ENCODE data around the gene THAP8.

The THAP8 gene

DNA sequence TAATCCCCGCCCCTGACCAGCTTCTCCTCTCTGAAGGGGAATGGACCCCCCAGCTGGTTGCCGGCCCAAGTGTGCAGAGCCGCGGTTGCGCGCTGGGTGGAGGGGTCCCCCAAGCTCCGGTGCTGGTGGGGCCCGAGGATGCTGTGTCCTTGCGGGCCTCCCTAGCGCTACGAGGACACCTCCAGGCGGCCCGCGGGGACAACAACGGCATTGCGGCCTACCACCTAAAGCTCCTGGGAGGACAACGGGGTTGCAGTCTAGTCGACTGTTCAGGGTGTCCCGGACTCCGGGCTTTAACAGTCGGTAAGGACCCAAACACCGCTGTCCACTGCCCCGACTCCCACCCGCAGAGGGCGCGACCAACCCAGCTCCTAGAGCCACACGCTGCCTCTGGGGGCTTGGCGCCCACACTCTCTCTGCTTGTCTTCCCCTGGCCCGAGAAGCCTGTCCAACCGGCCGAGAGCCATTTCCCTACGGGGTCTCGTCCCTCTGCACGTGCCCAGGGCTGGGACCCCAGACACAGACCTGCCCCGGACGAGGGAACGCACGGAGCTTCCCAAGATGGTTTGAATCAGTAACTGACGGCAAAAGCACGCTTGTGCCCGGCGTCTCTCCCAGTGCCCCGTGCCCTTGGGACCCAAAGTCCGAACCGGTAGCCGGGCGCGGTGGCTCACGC, 60.0 kb downstream of the THAP8 start:
- TF ChIP-seq, protein P1, sequence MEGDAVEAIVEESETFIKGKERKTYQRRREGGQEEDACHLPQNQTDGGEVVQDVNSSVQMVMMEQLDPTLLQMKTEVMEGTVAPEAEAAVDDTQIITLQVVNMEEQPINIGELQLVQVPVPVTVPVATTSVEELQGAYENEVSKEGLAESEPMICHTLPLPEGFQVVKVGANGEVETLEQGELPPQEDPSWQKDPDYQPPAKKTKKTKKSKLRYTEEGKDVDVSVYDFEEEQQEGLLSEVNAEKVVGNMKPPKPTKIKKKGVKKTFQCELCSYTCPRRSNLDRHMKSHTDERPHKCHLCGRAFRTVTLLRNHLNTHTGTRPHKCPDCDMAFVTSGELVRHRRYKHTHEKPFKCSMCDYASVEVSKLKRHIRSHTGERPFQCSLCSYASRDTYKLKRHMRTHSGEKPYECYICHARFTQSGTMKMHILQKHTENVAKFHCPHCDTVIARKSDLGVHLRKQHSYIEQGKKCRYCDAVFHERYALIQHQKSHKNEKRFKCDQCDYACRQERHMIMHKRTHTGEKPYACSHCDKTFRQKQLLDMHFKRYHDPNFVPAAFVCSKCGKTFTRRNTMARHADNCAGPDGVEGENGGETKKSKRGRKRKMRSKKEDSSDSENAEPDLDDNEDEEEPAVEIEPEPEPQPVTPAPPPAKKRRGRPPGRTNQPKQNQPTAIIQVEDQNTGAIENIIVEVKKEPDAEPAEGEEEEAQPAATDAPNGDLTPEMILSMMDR (conservative IDR thresholded peaks at IDR 0.05; ENCODE audit: control insufficient read depth, insufficient read depth, low read depth, low read length), result no peak
- H3K4me3 ChIP-seq (ENCODE audit: control insufficient read depth, low read depth, low read length), result peak overlapping the region; percentile 69
- DNase-seq (ENCODE audit: low read depth), result no peak

DNA sequence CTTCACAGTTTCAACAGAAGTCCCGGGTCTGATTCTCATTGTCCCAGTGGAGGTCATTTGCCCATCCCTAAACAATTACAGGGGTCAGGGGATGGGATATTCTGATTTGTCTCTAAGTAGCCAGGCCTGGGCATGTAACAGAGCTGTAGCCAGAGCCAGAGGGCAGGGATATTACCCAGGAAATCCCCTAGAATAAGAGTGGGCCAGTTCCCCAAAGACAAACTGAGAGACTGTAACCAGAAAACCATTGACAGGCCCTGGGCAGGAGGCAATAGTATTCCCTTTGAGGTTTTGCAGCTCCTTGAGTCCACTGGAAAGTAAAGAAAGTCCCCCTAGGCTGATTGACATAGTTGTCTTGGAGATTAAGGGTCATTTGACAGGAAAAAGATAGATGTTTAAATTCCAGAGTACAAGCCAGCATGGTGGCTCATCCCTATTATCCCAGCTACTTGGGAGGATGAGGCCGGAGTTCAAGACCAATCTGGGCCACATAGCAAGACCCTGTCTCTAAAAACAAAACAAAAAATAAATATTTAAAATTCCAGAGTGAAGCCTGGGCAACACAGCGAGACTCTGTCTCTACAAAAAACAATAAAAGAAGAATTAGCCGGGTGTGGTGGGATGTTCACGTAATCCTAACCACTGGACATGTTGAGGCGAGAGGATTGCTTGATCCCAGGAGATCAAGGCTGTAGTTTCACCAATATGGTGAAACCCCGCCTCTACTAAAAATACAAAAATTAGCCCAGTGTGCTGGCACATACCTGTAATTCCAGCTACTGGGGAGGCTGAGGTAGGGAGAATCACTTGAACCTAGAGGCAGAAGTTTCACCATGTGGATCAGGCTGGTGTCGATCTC, 60.9 kb downstream of the THAP8 start:
- no peak for DNase-seq (ENCODE audit: low read depth)
- H3K4me3 ChIP-seq (ENCODE audit: control insufficient read depth, low read depth, low read length), result no peak overlapping the region
- TF ChIP-seq, protein P1 (conservative IDR thresholded peaks at IDR 0.05; ENCODE audit: control insufficient read depth, insufficient read depth, low read depth, low read length), result no peak

DNA sequence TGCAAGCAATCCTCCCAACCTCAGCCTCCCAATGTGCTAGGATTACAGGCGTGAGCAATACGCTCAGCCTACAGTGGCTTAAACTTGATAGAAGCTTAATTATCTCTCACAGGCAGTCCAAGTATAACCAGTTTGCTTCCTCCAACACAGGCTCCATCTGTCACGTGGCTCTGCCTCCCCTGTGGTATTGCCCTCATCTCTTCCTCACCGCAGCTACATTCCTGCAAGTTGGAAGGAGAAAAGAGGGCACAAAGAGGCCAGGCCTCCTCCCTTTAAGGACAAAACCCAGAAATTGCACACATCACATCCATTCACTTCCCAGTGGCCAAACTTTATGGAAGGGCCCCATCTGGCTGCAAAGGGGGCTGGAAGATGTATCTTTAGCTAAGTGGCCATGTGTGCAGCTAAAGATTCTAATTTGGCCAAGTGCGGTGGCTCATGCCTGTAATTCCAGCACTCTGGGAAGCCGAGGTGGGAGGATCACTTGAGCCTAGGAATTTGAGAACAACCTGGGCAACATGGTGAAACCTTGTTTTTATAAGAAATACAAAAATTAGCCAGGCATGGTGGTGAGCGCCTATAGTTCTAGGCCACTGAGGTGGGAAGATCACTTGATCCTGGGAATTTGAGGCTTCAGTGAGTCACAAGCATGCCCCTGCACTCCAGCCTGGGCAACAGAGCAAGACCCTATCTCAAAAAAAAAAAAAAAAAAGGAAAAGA, 62.2 kb downstream of the THAP8 start:
- TF ChIP-seq, protein P1 (conservative IDR thresholded peaks at IDR 0.05; ENCODE audit: control insufficient read depth, insufficient read depth, low read depth, low read length), result no peak

DNA sequence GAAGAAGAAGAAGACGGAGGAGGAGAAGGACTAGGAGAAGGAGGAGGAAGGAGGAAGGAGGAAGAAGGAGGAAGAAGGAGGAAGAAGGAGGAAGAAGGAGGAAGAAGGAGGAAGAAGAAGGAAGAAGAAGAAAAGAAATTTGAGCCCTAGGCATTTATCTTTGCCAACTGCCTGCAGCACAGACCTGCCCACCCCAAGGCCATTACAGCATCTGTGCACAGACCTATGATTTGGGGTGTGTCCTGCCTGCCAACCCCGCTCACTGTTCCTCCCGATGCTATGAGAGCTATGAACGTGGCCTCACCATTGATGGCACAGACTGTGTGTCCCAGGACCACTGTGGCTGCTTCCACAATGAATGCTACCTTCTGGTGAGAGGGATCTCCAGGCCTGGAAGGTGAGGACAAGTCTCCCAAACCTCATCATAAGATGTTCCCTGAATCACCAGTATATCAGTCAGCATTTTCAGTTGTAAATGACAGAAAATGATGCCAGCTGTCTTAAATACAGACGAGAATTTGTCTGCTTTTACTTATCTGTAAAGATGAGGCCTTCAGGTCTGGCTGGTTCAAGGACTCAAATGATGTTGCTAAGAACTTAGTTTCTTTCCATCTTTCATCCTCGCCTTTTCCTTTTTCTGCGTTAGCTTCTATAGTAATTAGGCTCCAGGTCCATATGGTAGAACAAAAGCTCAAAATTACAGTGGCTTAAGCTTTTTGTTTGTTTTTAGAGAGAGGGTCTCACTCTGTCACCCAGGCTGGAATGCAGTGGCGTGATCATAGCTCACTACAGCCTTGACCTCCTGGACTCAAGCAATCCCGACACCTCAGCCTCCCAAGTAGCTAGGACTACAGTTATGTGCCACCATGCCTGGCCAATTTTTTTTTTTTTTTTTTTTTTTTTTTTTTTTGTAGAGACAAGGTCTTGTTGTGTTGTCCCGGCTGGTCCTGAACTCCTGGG, 63.0 kb downstream of the THAP8 start:
- H3K4me3 ChIP-seq (ENCODE audit: control insufficient read depth, low read depth, low read length), result no peak overlapping the region
- TF ChIP-seq, protein P1 (conservative IDR thresholded peaks at IDR 0.05; ENCODE audit: control insufficient read depth, insufficient read depth, low read depth, low read length), result no peak
- no peak for DNase-seq (ENCODE audit: low read depth)

More for the DNA sequence above, 62.2 kb downstream of the THAP8 start:
- no peak for DNase-seq (ENCODE audit: low read depth)
- H3K4me3 ChIP-seq (ENCODE audit: control insufficient read depth, low read depth, low read length), result no peak overlapping the region

DNA sequence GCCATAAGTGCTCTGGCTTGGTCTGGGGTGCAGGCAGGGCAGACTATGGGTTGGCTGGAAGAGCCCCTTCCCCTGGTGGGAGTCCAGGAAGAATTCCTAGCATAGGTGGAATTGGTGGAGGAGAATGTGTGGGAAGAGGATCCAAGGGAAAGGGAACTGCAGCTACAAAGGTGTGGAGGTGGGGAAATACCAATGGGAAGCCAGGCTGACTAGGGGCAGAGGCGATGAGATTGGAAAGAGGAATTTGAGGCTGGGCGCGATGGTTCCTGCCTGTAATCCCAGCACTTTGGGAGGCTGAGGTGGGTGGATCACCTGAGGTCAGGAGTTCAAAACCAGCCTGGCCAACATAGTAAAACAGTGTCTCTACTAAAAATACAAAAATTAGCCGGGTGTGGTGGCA, 63.9 kb downstream of the THAP8 start:
- H3K4me3 ChIP-seq (ENCODE audit: control insufficient read depth, low read depth, low read length), result no peak overlapping the region
- DNase-seq (ENCODE audit: low read depth), result no peak
- TF ChIP-seq, protein P1 (conservative IDR thresholded peaks at IDR 0.05; ENCODE audit: control insufficient read depth, insufficient read depth, low read depth, low read length), result no peak

DNA sequence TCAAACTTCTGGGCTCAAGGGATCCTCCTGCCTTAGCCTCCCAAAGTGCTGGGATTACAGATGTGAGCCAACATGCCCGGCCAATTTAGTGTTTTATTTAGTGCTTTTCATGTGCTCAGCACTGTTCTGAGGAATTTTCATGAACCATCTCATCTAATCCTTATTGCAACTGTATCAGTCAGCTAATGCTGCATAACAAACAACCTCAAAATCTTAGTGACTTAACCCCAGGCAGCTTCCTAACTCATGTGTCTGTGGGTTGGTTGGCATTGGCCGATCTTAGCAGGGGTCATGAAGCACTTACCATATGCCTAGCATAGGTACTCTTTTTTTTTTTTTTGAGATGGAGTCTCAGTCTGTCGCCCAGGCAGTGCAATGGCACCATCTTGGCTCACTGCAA, 65.3 kb downstream of the THAP8 start:
- TF ChIP-seq, protein P1 (conservative IDR thresholded peaks at IDR 0.05; ENCODE audit: control insufficient read depth, insufficient read depth, low read depth, low read length), result no peak

More for the DNA sequence above, 65.3 kb downstream of the THAP8 start:
- no peak overlapping the region for H3K4me3 ChIP-seq (ENCODE audit: control insufficient read depth, low read depth, low read length)
- DNase-seq (ENCODE audit: low read depth), result no peak

All from fibroblast of mammary gland (primary cell).